Muscle of back (tissue), 13 donors: ENCODE data around the gene ERVK3-1. TPM values are rescaled to one million over a fixed set of nuclear protein-coding genes. Genes with fewer than 3 reads are reported as not detected.
"Not testable (repeated sequence)": the region's sequence is repeated elsewhere in the genome, so short reads cannot be mapped to it uniquely, and the experiment has no call there.

ENCODE experiments used
- DNase-seq, 3 donors: peaks; one replicate each; pipeline versions ENCODE4 v3.0.0 to v3.0.0-alpha.2; 2013
- long read RNA-seq, 9 donors: transcript quantifications; one replicate each; lab custom pipeline, GENCODE V29; 2026
- polyA plus RNA-seq, 10 donors: library from polyadenylated mRNA; unstranded; fragments of 120-200 nt; gene quantifications; one replicate each; pipeline ENCODE4 v1.2.1, GENCODE V29; 2013; ENCODE audit not compliant: insufficient read length in 10 of 10

The ERVK3-1 gene
- polyA plus RNA-seq: 10 to 100 TPM; 23.7 to 34.9 (median 30.5) TPM
- long read RNA-seq, donor 1, transcript ERVK3-1-201 (4 exons, 1,469 nt): major isoform, 10 of 32 reads
- long read RNA-seq, donor 1, partial matches to known transcripts: 12 of 32 reads
- long read RNA-seq, donor 1, other reads (novel, unspliced or antisense): 6 of 32 reads
- long read RNA-seq, donor 2, transcript ERVK3-1-201 (4 exons, 1,469 nt): major isoform, 11 of 16 reads
- long read RNA-seq, donor 2, partial matches to known transcripts: 0 of 16 reads
- long read RNA-seq, donor 2, other reads (novel, unspliced or antisense): 0 of 16 reads
- long read RNA-seq, donor 3: 0 reads
- long read RNA-seq, donor 4, partial matches to known transcripts: 0 of 5 reads
- long read RNA-seq, donor 4, other reads (novel, unspliced or antisense): 0 of 5 reads
- long read RNA-seq, donor 5, transcript ERVK3-1-201 (4 exons, 1,469 nt): major isoform, 7 of 54 reads
- long read RNA-seq, donor 5, partial matches to known transcripts: 46 of 54 reads
- long read RNA-seq, donor 5, other reads (novel, unspliced or antisense): 0 of 54 reads
- long read RNA-seq, donor 6, transcript ERVK3-1-201 (4 exons, 1,469 nt): major isoform, 8 of 11 reads
- long read RNA-seq, donor 6, partial matches to known transcripts: 0 of 11 reads
- long read RNA-seq, donor 6, other reads (novel, unspliced or antisense): 0 of 11 reads
- long read RNA-seq, donor 7, partial matches to known transcripts: 0 of 5 reads
- long read RNA-seq, donor 7, other reads (novel, unspliced or antisense): 0 of 5 reads
- long read RNA-seq, donor 8, transcript ERVK3-1-201 (4 exons, 1,469 nt): major isoform, 7 of 7 reads
- long read RNA-seq, donor 8, partial matches to known transcripts: 0 of 7 reads
- long read RNA-seq, donor 8, other reads (novel, unspliced or antisense): 0 of 7 reads
- long read RNA-seq, donor 9, partial matches to known transcripts: 0 of 4 reads
- long read RNA-seq, donor 9, other reads (novel, unspliced or antisense): 0 of 4 reads

- DNase-seq: peak; percentile 97 to 99 (median 97)
Measured at GRCh38 chr19:58305065-58305931, at the start of gene ERVK3-1. Gene ERVK3-1, plus strand, starts transcription at chr19:58305377. Its CDS starts 6,792 bp downstream, at chr19:58312169.

GRCh38 chr19:58258259-58258658 is 46.9 kb upstream of the ERVK3-1 start:
- not testable (repeated sequence) for DNase-seq

DNA sequence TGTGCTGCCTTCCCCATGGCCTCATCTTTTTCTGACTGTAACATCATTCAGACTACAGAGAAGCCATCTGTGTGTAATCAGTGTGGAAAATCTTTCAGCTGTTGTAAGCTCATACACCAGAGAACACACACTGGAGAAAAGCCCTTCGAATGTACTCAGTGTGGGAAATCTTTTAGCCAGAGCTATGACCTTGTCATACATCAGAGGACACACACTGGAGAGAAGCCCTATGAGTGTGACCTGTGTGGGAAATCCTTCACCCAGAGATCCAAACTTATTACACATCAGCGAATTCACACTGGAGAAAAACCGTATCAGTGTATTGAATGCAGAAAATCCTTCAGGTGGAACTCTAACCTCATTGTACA is 43.6 kb upstream of the ERVK3-1 start:
- no peak for DNase-seq

DNA sequence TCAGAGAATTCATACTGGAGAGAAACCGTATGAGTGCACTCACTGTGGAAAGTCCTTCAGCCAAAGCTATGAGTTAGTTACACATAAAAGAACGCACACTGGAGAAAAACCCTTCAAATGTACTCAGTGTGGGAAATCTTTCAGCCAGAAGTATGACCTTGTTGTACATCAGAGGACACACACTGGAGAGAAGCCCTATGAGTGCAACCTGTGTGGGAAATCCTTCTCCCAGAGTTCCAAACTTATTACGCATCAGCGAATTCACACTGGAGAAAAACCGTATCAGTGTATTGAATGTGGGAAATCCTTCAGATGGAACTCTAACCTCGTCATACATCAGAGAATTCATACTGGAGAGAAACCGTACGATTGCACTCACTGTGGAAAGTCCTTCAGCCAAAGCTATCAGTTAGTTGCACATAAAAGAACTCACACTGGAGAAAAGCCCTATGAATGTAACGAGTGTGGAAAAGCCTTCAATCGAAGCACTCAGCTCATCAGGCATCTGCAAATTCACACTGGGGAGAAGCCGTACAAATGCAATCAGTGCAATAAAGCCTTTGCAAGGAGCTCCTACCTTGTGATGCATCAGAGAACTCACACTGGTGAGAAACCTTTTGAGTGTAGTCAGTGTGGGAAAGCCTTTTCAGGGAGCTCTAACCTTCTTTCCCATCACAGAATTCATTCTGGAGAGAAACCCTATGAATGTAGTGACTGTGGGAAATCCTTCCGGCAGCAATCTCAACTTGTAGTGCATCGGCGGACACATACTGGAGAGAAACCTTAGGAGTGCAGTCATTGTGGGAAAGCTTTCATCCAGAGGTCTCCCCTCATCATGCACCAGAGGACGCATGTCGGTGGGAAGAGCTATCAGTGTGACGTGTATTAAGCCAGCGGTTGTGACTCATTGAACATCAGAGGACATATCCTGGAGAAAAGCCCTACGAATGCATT is 42.9 kb upstream of the ERVK3-1 start:
- no peak for DNase-seq

DNA sequence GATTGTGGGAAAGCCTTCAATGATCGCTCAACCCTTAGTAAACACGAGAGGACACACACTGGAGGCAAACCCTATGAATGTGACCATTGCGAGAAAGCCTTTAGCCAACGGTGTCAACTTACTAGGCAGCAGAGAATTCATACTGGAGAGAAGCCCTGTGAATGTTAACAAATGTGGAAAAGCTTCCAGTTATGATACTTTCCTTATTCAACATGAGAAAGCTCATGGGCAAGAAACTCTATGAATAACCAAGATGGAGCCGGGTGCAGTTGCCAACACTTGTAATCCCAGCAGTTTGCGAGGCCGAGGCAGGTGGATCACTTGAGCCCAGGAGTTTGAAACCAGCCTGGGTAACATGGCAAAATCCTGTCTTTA is 42.3 kb upstream of the ERVK3-1 start:
- DNase-seq: no peak

DNA sequence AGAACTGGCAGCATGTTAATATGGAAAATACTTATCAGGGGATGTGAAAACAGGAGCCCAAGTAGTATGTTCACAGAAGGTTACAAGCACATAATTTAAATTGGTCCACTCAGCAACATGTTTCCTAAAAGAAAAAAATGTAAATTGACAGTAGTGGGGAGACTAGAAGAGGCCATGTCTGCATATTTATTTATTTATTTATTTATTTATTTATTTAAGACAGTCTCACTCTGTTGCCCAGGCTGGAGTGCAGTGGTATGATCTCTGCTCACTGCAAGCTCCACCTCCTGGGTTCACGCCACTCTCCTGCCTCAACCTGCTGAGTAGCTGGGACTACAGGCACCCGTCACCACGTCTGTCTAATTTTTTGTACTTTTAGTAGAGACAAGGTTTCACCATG is 40.1 kb upstream of the ERVK3-1 start:
- no peak for DNase-seq

DNA sequence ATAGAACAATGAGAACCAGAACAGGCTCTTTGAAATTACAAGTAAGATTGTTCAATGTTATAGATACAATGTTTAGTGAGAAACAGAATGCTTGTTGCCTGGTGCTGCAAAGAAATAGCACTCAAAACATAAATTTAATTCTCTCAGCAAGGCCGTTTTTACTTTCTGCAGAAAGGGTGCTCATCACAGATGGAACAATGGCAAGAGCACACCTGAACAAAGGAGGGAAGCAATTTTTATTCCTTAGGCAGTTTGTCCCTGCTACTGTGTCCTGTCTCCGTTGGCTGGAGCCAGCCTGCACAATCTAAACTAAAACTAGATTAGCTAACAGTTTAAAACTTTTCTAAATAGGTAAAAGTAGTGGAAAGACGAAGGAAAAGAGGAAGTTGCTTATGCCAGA is 36.8 kb upstream of the ERVK3-1 start:
- DNase-seq: no peak

- no peak for DNase-seq
Measured at GRCh38 chr19:58274771-58275201, 30.4 kb upstream of the ERVK3-1 start.

DNA sequence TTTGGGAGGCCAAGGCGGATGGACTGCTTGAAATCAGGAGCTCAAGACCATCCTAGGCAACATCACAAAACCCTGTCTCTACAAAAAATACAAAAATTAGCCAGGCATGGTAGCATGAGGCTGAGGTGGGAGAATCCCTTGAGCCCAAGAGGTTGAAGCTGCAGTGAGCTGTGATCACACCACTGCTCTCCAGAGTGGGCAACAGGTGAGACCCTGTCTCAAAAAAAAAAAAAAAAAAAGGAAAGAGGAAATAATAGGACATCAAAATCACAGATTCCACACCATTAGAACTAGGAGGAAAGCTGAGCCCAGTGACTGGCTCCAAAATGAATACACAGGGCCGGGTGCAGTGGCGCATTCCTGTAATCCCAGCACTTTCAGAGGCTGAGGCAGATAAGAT is 29.6 kb upstream of the ERVK3-1 start:
- DNase-seq: no peak

DNA sequence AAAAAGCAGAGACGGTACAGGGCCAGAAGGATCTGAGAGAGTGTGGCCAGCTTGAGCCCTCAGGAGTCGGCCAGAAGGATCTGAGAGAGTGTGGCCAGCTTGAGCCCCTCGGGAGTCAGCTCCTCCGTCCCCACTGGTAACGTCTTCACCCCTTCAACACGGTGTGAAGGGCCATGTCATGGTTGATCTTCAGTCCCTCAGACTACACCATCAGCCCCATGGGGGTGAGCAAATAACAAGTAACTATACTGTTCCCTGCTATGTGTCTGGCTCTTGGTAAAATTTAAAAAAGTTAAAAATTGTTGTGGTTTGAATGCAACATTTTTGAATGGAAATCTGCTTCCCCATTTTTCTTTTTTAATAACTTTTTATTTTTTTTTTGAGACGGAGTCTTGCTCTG is 28.0 kb upstream of the ERVK3-1 start:
- no peak for DNase-seq

GRCh38 chr19:58277748-58278540 is 27.2 kb upstream of the ERVK3-1 start:
- DNase-seq: no peak

- peak; percentile 97 to 99 (median 99) for DNase-seq
Measured at GRCh38 chr19:58278541-58279041, 26.6 kb upstream of the ERVK3-1 start, which contains the start of gene ZNF8. Gene ZNF8, plus strand, starts transcription at chr19:58278955. Its CDS starts 127 bp downstream, at chr19:58279082.

DNA sequence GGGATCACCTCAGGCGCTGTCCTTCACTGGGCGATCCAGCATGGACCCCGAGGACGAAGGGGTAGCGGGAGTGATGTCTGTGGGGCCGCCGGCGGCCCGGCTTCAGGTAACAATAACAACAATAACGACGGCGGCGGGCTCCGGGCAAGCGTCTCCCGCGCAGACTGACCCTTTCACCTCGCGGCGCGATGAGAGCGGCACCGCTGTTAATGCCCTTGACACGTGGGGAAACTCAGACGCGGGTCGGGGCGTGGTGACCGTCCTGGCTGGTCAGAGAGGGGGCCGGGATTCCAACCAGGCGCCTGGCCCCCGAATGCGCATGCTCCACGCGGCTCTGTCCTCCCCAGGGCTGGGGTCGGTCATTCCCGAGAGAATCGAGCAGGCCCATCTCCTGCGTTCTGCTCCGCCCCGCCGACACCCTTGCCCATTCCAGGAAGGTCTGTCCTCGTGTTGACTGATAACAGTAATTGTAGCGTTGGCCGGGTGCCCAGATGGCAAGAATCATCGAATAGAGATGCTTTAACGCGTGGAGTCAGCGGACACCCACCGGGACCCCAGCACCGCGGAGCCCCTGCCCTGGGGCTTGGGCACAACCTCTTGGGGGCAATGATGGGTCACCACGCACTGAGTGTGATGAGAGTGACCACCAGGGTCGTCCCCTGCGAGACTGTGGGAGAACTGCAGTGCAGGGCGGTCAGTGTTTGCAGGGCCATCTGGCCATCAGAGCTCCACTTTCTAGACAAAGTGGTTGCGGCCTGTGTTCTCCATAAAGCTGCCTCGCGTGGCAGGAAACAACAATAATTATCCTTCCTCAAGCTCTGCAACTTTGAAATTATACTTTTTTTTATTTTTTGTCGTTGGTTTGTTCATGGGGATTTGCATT is 25.9 kb upstream of the ERVK3-1 start:
- DNase-seq: peak; percentile 51 to 87 (median 65)

- DNase-seq: no peak
Measured at GRCh38 chr19:58279925-58280316, 25.3 kb upstream of the ERVK3-1 start.

DNA sequence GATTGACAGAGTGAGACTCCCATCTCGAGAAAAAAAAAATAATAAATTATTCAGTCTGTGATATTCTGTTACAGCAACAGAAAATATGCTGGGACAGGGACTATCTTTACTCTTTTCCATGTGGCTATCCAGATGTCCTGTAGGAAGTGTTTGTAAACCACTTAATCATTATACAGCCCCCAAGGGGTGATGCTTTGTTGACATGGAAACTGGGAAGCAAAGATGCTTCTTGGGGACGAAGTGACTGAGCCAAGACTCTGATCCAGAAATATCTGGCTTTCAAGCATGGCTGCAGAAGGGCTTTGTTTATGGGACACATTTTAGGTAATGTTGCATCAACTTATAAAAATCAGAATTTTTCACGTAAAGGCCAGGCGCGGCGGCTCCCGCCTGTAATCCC is 21.0 kb upstream of the ERVK3-1 start:
- DNase-seq: peak in 2 of 3 donors; percentile 48 to 60

GRCh38 chr19:58291943-58292342 is 13.2 kb upstream of the ERVK3-1 start:
- no peak for DNase-seq

DNA sequence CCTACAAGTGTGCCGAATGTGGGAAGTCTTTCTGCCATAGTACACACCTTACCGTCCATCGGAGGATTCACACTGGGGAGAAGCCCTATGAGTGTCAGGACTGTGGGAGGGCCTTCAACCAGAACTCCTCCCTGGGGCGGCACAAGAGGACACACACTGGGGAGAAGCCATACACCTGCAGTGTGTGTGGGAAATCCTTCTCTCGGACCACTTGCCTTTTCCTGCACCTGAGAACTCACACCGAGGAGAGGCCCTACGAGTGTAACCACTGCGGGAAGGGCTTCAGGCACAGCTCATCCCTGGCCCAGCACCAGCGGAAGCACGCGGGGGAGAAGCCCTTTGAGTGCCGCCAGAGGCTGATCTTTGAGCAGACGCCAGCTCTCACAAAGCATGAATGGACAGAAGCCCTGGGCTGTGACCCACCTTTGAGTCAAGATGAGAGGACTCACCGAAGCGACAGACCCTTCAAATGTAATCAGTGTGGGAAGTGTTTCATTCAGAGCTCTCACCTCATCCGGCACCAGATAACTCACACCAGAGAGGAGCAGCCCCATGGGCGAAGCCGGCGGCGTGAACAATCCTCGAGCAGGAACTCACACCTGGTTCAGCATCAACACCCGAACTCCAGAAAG is 10.3 kb upstream of the ERVK3-1 start:
- no peak for DNase-seq

DNA sequence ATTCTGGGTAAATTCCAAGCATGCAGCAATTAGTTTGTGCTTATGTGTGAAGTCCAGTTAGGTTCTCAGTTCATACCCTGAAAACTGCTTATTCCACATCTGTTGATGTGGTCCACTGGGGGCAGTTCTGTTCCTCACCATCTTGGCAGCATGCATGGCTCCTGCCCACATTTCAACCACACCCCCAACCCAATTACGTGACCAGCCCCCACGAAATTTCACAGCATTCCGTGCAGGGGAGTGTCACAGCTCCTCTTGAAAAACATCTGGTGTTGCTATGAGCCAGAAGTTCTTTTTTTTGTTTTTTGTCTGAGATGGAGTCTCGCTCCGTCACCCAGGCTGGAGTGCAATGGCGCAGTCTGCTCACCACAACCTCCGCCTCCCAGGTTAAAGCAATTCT is 9.1 kb upstream of the ERVK3-1 start:
- DNase-seq: peak in 2 of 3 donors; percentile 4 to 35
